ENCODE measurements around the gene KCNS3. TPM values are rescaled to one million over a fixed set of nuclear protein-coding genes. Genes with fewer than 3 reads are reported as not detected.
A peak's percentile ranks its signal among the peaks of the same experiment; 100 is the strongest.

The KCNS3 gene
- total and polyA plus RNA-seq, 2 of the 4 experiments (the other 2 are of a cell fraction): 2.9 to 4.3 TPM

- Histone ChIP-seq H3K14ac (replicated peaks; ENCODE audit: low read depth, low read length) (peak overlapping the region; percentile 7; the same call in 1 of the 2 replicates), H3K9ac (ENCODE audit: low read depth, low read length) (no peak overlapping the region), H2BK120ac (ENCODE audit: low read depth, low read length) (peak overlapping the region; percentile 56), H3K4ac (ENCODE audit: low read depth, low read length) (peak overlapping the region; percentile 41; the same call in 1 of the 2 replicates), H3K23ac (ENCODE audit: low read depth, low read length) (no peak overlapping the region), H3K56ac (ENCODE audit: extremely low read depth, insufficient read depth, low read length) (no peak overlapping the region), H2AK9ac (replicated peaks; ENCODE audit: low read depth, low read length, poor library complexity) (no peak overlapping the region), H2BK15ac (ENCODE audit: low read depth, low read length) (no peak overlapping the region; the same call in 2 of the 3 replicates), H3K27me3 (ENCODE audit: control insufficient read depth, insufficient read depth, low read length) (no peaks in the 10 kb centered on the region), H4K8ac (ENCODE audit: low read depth in 2 of 2, low read length in 2 of 2) (no peak overlapping the region), H2AK5ac (ENCODE audit: low read depth, low read length) (no peak overlapping the region), H3K4me2 (ENCODE audit: low read depth, low read length) (no peak overlapping the region), H2AFZ (replicated peaks; ENCODE audit: low read length, poor library complexity) (no peak overlapping the region), H3K4me1 (ENCODE audit: control insufficient read depth, insufficient read depth, low read length) (peaks cover 24% of the 10 kb centered on the region), H3K79me1 (ENCODE audit: low read depth in 1 of 2, low read length in 2 of 2) (no peaks in the 10 kb centered on the region), H4K5ac (ENCODE audit: low read depth, low read length) (no peak overlapping the region), H2BK20ac (ENCODE audit: low read depth, low read length) (0 out of 2 replicates have a peak overlapping the region, but pooled peaks have one; percentile 22), H4K91ac (ENCODE audit: insufficient read depth, low read depth, low read length) (no peak overlapping the region), H3K9me3 (ENCODE audit: control insufficient read depth, insufficient read depth, low read length) (no peaks in the 10 kb centered on the region), H3K18ac (ENCODE audit: low read depth, low read length) (no peak overlapping the region), H4K20me1 (ENCODE audit: insufficient read depth, low read length) (no peaks in the 10 kb centered on the region), H3K36me3 (ENCODE audit: control insufficient read depth, insufficient read depth, low read length) (no peaks in the 10 kb centered on the region), H2BK5ac (ENCODE audit: low read depth, low read length, poor library complexity, severe bottlenecking) (peak overlapping the region; percentile 8), H3K9me1 (ENCODE audit: insufficient read depth, low read length) (peaks cover 13% of the 10 kb centered on the region), H3K27ac (ENCODE audit: insufficient read depth, low read length) (no peak overlapping the region), H3K4me3 (ENCODE audit: insufficient read depth, low read depth, low read length) (no peak overlapping the region)
- ChIA-PET CTCF (interaction anchor here (0.5 kb wide), 1 partner anchor 91 kb away, joined by 3 read pairs; no protein-coding TSS in a partner anchor), POLR2A (ENCODE audit: unreplicated experiment) (no interaction called here)
- ATAC-seq (ENCODE audit: low read depth): no peak
- dilution Hi-C loops (cut with HindIII; ENCODE audit: low sequenced_read_pairs, unreplicated experiment): no loop called here
- TF ChIP-seq SMC3 (IDR thresholded peaks at IDR 0.05; ENCODE audit: low read depth, low read length) (no peak), CEBPB (IDR thresholded peaks at IDR 0.05; ENCODE audit: low read depth, low read length) (no peak), RAD21 (IDR thresholded peaks at IDR 0.05; ENCODE audit: low read length) (no peak), MAFK (IDR thresholded peaks at IDR 0.05; ENCODE audit: low read depth, low read length) (no peak), CHD1 (IDR thresholded peaks at IDR 0.05; ENCODE audit: low read depth, low read length) (no peak), ELK1 (IDR thresholded peaks at IDR 0.05; ENCODE audit: borderline replicate concordance, low read depth, low read length) (no peak), NFE2L2 (IDR thresholded peaks at IDR 0.05; ENCODE audit: low read depth, low read length) (no peak), USF2 (IDR thresholded peaks at IDR 0.05; ENCODE audit: low read depth, low read length) (no peak), FOS (IDR thresholded peaks at IDR 0.05; ENCODE audit: low read depth, low read length) (no peak)
- no peak for DNase-seq
- WGBS, 2 experiments (ENCODE audit: extremely low coverage in 2 of 2, insufficient read length in 1 of 2): 100% methylated on average over 1 of the region's 3 CpGs
- in situ Hi-C loops (cut with MboI; ENCODE audit: low sequenced_read_pairs): loop anchor here (10.0 kb wide), 1 partner anchor 393 kb away; no protein-coding TSS in a partner anchor
- no TSS peak for BruUV-seq (replicated peaks)
- intact Hi-C loops (cut with micrococcal nuclease): no loop called here
Observed at GRCh38 chr2:17971531-17972125, 93.2 kb downstream of the KCNS3 start.

All from IMR-90 (cell line).